NOMO-1 treated with dmso at 0.1 percent for 144 hours (cell line): ENCODE measurements around the gene SOX6.

Experiments
- DNase-seq: peaks from one replicate; lab custom pipeline; 2025; ENCODE audit not compliant: unreplicated experiment; lab: John Stamatoyannopoulos, UW

The SOX6 gene

GRCh38 chr11:16279524-16279923, 76.8 kb downstream of the SOX6 start:
- DNase-seq = no peak

- DNase-seq = no peak
Observed at GRCh38 chr11:16278979-16279378, 77.4 kb downstream of the SOX6 start.

- no peak for DNase-seq
Observed at GRCh38 chr11:16278273-16278672, 78.1 kb downstream of the SOX6 start.

GRCh38 chr11:16276251-16276650, 80.1 kb downstream of the SOX6 start:
- DNase-seq = no peak

- DNase-seq = no peak
Observed at GRCh38 chr11:16271258-16271657, 85.1 kb downstream of the SOX6 start.

- DNase-seq = no peak
Observed at GRCh38 chr11:16266021-16266420, 90.3 kb downstream of the SOX6 start.

GRCh38 chr11:16265022-16265421, 91.3 kb downstream of the SOX6 start:
- no peak for DNase-seq

GRCh38 chr11:16262645-16262955, 93.7 kb downstream of the SOX6 start:
- DNase-seq = no peak

- DNase-seq = no peak
Observed at GRCh38 chr11:16261836-16262644, 94.3 kb downstream of the SOX6 start.

GRCh38 chr11:16252373-16252772, 104.0 kb downstream of the SOX6 start:
- DNase-seq = no peak

- DNase-seq = no peak
Observed at GRCh38 chr11:16248248-16248647, 108.1 kb downstream of the SOX6 start.

- DNase-seq = no peak
Observed at GRCh38 chr11:16242806-16243205, 113.5 kb downstream of the SOX6 start.

GRCh38 chr11:16240687-16241086, 115.7 kb downstream of the SOX6 start:
- no peak for DNase-seq

GRCh38 chr11:16239141-16240105, 116.9 kb downstream of the SOX6 start:
- no peak for DNase-seq

GRCh38 chr11:16226245-16226644, 130.1 kb downstream of the SOX6 start:
- DNase-seq = no peak

- DNase-seq = no peak
Observed at GRCh38 chr11:16225623-16226022, 130.7 kb downstream of the SOX6 start.

GRCh38 chr11:16223558-16223957, 132.8 kb downstream of the SOX6 start:
- no peak for DNase-seq

GRCh38 chr11:16217631-16218030, 138.7 kb downstream of the SOX6 start:
- DNase-seq = no peak

GRCh38 chr11:16216831-16217230, 139.5 kb downstream of the SOX6 start:
- no peak for DNase-seq

- no peak for DNase-seq
Observed at GRCh38 chr11:16215352-16215751, 141.0 kb downstream of the SOX6 start.

GRCh38 chr11:16211407-16211806, 144.9 kb downstream of the SOX6 start:
- no peak for DNase-seq

- no peak for DNase-seq
Observed at GRCh38 chr11:16204261-16204660, 152.1 kb downstream of the SOX6 start.
